NCI-H146 treated with DMSO at 0.1 percent for 48 hours (cell line): ENCODE measurements around the gene RLF.
A peak's percentile ranks its signal among the peaks of the same experiment; 100 is the strongest.

ENCODE experiments used
- DNase-seq: peaks from one replicate; lab custom pipeline; 2025; ENCODE audit not compliant: unreplicated experiment; lab: John Stamatoyannopoulos, UW

The RLF gene

GRCh38 chr1:40240390-40240789 lies 79.2 kb downstream of the RLF start:
- DNase-seq, result no peak

DNA sequence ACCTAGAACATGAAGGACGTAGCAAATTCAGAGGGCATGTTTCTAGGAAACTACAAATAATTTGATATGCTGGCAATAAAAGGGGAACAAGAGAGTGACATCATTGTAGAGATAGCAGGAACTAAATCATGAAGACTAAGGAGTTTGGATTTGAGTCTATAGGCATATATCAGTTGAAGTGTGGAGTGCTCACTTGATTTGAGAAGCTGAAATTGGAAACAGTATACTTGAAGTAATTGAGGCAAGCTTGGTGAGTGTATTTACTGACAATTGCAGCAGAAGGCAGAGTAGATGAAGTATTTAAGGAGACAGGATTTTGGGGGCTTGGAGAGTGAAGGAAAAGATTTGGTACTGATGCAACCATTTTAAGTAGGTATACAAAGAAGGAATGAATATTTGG lies 80.2 kb downstream of the RLF start:
- DNase-seq, result no peak

DNA sequence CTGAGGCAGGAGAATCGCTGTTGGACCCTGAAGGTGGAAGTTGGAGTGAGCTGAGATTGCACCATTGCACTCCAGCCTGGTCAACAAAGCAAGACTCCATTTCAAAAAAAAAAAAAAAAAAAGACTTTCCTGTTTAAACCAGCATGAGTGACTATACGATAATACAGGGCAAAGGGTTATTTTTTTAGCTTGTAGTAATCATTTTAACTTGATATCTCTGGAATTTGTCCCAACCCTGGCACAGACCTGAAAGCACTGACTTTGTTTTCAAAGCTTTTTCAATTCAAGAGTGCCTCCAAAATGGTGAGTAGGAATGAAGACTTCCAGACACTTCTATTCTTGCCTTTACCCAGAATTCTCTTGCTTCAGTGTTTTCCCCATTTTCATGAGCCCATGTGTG lies 82.2 kb downstream of the RLF start:
- DNase-seq, result no peak

DNA sequence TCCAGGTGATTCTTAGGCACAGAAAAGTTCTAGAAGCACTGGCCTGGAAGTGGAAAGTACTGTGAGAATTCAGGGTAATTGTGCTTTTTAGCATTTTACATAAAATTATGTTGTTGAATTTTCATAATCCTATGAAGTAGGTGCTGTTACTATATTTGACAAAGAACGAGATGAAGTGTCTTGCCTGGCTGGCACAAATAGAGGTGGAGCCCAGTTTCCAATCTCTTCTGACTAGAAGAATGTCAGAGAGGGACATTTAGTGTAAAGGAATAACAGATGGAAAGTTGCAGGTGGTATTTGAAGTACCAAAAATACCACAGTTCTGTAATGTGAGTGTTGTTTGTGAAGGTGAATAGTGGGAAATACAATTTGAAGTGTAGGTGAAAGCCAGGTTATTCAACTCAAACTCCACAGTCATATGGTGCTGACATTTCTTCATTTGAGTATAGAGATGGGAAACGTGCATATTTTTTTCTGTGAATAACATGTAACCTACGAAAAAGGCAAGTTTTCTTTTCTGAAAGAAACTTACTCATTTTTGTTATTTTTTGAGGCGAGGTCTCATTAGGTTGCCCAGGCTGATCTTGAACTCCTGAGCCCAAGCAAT lies 83.1 kb downstream of the RLF start:
- no peak for DNase-seq

- DNase-seq, result no peak
These were observed 84.5 kb downstream of the RLF start for GRCh38 chr1:40245686-40246085.

- DNase-seq, result no peak
These were observed 86.5 kb downstream of the RLF start, which contains the start of gene TMCO2 for GRCh38 chr1:40247655-40248054. TMCO2 (plus strand) TSS chr1:40247937; CDS start chr1:40247994, 57 bp downstream.

DNA sequence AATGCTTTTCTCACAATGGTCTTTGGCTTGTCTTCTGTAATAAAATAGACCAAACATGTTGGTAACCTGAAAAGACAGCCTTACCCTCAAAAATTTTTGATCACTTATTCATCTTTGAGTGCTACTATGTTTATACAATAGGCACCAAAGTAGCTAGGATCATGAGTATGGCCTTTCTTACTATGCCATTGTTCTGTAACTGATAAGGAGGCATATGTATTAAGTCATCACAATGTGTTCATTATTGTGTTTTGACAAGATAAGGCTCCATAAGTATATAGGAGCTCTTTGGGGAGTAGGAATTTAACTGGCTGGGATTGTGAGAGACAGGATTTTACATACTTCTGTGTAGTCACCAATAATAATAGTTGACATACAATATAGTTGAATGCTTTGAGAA lies 87.2 kb downstream of the RLF start:
- no peak for DNase-seq

- no peak for DNase-seq
These were observed 90.3 kb downstream of the RLF start for GRCh38 chr1:40251456-40251855.

DNA sequence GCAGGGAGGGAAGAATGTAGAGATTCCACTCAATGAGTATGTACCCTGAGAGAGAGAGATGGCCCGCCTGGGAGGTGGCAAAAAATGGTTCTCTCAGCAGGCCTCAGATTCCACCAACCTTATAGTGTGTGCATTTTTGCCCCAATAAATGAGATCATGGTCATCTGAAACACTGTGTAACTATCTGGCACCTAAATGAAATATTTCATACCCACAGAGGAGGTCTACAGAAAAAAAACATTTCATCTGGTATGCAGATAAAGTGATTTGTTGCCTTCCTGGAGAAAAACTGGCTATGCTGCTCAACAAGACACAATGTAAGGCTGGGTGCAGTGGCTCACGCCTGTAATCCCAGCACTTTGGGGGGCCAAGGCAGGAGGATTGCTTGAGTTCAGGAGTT lies 91.4 kb downstream of the RLF start:
- DNase-seq, result no peak

DNA sequence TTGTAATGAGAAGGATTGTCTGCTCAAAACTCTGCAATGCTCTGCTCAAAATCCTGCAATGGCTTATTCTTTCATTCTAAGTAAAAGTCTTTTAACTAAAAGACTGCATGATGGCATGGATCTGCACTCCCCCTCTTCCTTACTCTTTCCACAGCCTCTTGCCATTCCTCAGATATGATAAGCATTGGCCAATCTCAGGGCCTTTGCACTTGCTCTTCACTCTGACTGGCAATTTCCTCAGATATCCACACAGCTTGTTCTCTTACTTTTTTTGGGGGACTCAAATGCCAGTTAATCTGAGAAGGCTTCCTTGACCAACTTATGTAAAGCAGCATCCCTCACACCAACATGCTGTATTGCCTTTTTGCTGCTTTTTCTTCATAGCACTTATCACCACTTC lies 94.0 kb downstream of the RLF start:
- no peak for DNase-seq

DNA sequence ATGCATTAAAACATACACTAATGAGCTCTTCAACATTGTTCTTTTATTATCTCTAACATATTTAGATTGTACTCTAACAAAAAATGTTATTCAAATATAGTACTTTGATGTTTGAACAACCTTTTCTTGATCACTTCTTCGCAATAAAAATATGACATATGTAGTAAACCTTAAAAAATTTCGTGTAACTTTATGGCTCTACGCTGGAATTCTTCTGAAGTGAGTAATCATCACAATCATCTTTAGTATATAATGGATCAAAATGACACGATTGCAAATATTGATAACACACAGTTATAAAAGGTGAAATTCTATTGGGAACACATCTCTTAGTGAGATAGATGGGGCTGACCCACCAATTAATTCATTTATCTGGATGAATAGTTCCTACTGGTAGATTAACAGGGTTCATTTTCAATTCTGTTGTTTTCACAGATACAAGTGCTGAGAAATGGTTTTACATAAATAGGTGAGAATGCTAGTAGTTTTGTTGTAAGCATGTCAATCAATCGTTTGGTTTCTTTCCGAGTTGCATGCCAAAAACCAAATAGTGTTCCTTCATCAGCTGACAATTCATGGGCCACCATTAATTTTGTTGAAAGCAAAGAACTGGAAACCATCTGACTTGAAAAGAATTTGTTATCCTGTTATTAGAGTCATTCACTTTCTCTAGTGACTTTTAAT lies 95.4 kb downstream of the RLF start:
- DNase-seq, result no peak

DNA sequence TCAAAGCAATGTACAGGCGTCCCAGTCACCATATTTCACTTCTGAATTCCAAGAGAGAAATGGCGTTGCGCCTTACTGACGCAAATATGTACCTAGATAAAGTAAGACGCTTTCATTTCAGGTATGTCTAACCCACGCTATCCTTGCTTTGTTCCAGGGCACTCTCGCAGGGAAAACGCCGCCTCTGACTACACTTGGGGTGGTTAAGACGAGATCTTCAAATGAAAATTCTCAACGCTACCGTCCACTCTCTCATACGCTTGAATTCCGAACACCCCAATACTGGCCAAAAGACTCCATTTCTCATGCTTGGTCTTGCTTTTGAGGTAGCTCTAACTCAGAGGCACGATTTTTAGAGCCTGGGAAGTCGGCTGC lies 96.1 kb downstream of the RLF start:
- peak; percentile 32 for DNase-seq

GRCh38 chr1:40257688-40258444 lies 96.7 kb downstream of the RLF start, which contains the start of gene ZMPSTE24:
ZMPSTE24 (plus strand) TSS chr1:40258236; CDS start chr1:40258272, 36 bp downstream.
- DNase-seq, result peak; percentile 86

DNA sequence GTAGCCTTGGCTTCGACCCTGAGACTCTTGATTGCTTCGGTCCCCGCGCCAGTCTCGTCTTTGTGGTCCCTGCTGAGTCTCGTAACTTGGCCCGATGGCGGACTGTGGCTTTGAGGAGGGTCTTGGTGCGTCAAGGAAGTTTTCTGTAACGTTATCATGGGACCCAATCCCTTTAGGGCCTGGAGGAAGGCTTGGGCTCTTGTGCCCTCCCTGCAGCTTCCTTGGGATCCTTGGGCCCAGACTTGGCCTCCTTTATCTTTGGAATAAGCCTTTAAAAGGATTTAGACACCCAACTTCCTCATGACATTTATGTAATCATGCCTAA lies 97.2 kb downstream of the RLF start:
- no peak for DNase-seq

- DNase-seq, result no peak
These were observed 103.2 kb downstream of the RLF start for GRCh38 chr1:40264354-40264781.

DNA sequence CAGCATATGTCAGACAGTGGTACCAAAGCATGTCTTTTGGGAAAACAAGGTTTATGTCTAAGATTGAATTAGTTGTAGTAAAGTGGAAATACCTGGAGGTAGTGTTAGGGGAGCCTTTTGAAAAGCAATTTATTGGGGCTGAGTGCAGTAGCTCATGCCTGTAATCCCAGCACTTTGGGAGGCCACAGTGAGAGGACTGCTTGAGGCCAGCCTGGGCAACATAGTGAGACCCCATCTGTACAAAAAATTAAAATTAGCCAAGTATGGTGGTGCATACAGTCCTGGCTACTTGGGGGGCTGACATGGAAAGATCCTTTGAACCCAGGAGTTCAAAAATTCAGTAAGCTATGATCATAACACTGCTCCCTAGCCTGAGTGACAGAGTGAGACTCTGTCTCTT lies 104.1 kb downstream of the RLF start:
- no peak for DNase-seq

GRCh38 chr1:40265919-40266318 lies 104.7 kb downstream of the RLF start:
- DNase-seq, result no peak

GRCh38 chr1:40266786-40267535 lies 105.8 kb downstream of the RLF start:
- DNase-seq, result no peak

GRCh38 chr1:40267767-40268187 lies 106.6 kb downstream of the RLF start:
- no peak for DNase-seq

- DNase-seq, result no peak
These were observed 107.0 kb downstream of the RLF start for GRCh38 chr1:40268211-40268610.

DNA sequence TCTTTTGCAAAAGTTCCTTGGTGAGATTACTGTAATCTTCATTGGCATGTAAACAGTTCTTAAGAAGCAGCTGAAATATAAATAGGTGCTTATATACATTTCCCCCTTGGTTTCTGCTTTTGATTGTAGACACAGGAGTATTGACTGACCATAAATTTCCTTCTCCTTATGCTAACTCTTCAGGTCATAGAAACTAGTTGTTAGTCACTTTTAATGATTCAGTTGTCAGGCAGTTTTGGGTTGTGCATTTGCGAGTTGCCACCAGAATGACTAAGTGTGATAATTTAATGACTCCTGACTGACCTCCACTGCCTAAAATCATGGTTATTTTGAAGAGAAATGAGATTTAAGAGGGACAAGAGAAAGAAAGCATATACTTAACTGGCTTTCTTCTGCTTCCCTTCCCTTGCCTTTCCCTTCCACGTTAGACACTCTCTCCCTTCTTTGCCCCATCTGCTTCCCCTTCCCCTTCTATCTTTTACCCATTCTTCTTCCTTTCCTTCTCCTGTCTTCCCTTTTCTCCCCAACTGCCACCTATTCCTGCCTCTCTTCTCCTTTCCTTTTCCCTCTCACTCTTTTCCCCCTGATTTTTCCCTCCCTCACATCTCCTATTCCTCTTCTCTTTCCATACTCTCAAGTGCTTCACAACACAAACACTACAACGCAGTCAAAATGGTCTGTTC lies 109.1 kb downstream of the RLF start:
- DNase-seq, result no peak
